Globus pallidus (tissue), 1 donor: Measurements from ENCODE around the gene TPM1.

Experiments
- DNase-seq: peaks from one replicate; pipeline ENCODE4 v3.0.0-alpha.2; 2015; ENCODE audit warnings: low spot score

Gene TPM1

GRCh38 chr15:63054985-63055384 is 12.4 kb downstream of the TPM1 start:
- no peak for DNase-seq

- no peak for DNase-seq
Measured at GRCh38 chr15:63056829-63057228, 14.3 kb downstream of the TPM1 start.

- DNase-seq = no peak
Measured at GRCh38 chr15:63057468-63058345, 15.2 kb downstream of the TPM1 start.

GRCh38 chr15:63059075-63059474 is 16.5 kb downstream of the TPM1 start:
- no peak for DNase-seq

- no peak for DNase-seq
Measured at GRCh38 chr15:63059573-63060216, 17.1 kb downstream of the TPM1 start.

GRCh38 chr15:63060699-63061098 is 18.2 kb downstream of the TPM1 start:
- no peak for DNase-seq

GRCh38 chr15:63061975-63062374 is 19.4 kb downstream of the TPM1 start:
- no peak for DNase-seq

GRCh38 chr15:63063164-63063756 is 20.7 kb downstream of the TPM1 start:
- DNase-seq = no peak

- DNase-seq = no peak
Measured at GRCh38 chr15:63063877-63064409, 21.4 kb downstream of the TPM1 start.

- no peak for DNase-seq
Measured at GRCh38 chr15:63065262-63066221, 23.0 kb downstream of the TPM1 start.

- no peak for DNase-seq
Measured at GRCh38 chr15:63066272-63066671, 23.7 kb downstream of the TPM1 start.

- DNase-seq = no peak
Measured at GRCh38 chr15:63067306-63067705, 24.8 kb downstream of the TPM1 start.

GRCh38 chr15:63067976-63068743 is 25.6 kb downstream of the TPM1 start:
- DNase-seq = no peak

- no peak for DNase-seq
Measured at GRCh38 chr15:63069616-63070090, 27.1 kb downstream of the TPM1 start.

- no peak for DNase-seq
Measured at GRCh38 chr15:63070681-63071129, 28.2 kb downstream of the TPM1 start.

GRCh38 chr15:63071288-63071909 is 28.9 kb downstream of the TPM1 start:
- DNase-seq = no peak

- no peak for DNase-seq
Measured at GRCh38 chr15:63072023-63072650, 29.6 kb downstream of the TPM1 start.

- no peak for DNase-seq
Measured at GRCh38 chr15:63072809-63073277, 30.3 kb downstream of the TPM1 start.

GRCh38 chr15:63073497-63074172 is 31.1 kb downstream of the TPM1 start:
- no peak for DNase-seq
